Measurements from ENCODE around the gene SLU7. TPM values are rescaled to one million over a fixed set of nuclear protein-coding genes. Genes with fewer than 3 reads are reported as not detected.

Gene SLU7
- total RNA-seq, 4 donors from 2014 or later, result 65.6 to 125 (median 87.5) TPM

DNA sequence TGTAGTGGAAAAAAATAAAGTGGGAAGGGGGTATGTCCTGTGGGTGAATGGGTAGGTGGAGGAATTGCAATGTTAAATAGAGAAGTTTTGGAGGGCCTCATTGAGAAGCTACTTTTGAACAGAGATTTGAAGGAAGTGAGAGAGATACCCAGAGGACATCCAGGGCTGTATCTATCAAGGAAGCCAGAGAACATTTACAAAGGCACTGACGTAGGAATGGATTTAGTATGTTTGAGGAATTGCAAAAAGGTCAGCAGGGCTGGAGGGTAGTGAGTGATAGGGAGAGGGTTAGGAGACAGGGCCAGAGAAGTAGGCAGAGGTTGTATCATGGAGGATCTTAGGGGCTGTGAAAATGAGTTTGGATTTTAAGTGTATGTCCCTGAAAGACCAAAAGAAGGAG is 16.7 kb upstream of the SLU7 start:
- 91 to 95% methylated on average over 1 of the region's 1 CpG for WGBS, 2 donors
- DNase-seq (ENCODE audit: low spot score in 2 of 2), result no peak
- intact Hi-C loops (cut with DNase I; ENCODE audit: low total_unique reads), result no loop called here
- TF ChIP-seq, protein P1, sequence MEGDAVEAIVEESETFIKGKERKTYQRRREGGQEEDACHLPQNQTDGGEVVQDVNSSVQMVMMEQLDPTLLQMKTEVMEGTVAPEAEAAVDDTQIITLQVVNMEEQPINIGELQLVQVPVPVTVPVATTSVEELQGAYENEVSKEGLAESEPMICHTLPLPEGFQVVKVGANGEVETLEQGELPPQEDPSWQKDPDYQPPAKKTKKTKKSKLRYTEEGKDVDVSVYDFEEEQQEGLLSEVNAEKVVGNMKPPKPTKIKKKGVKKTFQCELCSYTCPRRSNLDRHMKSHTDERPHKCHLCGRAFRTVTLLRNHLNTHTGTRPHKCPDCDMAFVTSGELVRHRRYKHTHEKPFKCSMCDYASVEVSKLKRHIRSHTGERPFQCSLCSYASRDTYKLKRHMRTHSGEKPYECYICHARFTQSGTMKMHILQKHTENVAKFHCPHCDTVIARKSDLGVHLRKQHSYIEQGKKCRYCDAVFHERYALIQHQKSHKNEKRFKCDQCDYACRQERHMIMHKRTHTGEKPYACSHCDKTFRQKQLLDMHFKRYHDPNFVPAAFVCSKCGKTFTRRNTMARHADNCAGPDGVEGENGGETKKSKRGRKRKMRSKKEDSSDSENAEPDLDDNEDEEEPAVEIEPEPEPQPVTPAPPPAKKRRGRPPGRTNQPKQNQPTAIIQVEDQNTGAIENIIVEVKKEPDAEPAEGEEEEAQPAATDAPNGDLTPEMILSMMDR (IDR thresholded peaks at IDR 0.05), result no peak
- TF ChIP-seq POLR2A (IDR thresholded peaks at IDR 0.05), result no peak
- no peak overlapping the region for H3K4me3 ChIP-seq (ENCODE audit: low read depth, poor library complexity, severe bottlenecking)

DNA sequence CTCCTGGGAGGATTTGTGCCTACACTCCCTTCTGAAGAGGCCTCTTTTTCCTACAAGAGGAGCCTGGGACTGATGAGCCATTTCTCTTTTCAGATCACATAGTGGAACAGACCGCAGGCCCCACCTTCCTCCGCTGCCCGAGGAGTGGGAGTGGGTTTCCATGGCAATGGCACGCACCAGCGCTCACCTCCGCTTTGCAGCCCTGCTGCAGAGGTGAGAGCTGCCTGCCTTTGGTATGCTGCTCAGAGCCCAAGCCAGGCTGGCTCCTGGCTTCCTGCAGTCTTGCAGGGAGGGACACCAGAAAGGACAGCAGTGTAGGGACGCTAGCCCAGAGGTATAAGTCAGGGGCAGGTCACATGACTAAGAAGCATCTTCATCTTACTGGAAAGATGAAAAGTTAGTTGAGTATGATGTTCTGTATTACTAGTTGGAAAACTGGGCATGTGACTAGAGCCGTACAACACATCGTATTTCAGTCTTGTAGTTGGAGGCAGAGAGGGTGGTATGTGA is 15.2 kb upstream of the SLU7 start:
- TF ChIP-seq, protein P1 (IDR thresholded peaks at IDR 0.05), result no peak
- no peak for TF ChIP-seq POLR2A (IDR thresholded peaks at IDR 0.05)
- intact Hi-C loops (cut with DNase I; ENCODE audit: low total_unique reads), result no loop called here
- H3K4me3 ChIP-seq (ENCODE audit: low read depth, poor library complexity, severe bottlenecking), result no peak overlapping the region
- DNase-seq (ENCODE audit: low spot score in 2 of 2), result no peak
- 45 to 48% methylated on average over 9 of the region's 9 CpGs for WGBS, 2 donors

DNA sequence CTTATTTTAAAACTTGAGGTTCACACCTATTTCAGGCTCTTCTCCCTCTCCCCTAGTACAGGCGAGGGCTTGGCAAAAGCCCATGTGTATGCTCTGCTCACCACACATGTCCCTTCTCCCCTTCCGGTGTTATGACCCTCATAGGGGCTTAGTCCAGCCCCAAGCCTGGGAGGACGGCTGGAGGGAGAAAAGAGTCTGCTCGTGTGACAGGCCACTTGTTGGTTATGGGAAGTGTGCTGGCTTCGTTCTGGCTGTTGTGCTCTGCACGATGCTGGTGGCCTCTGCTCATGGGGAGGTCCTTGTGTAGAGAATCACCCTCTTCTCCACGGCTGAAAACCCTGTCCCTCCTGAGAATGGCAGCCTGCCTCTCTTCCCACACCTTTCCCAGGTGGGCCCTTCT is 13.9 kb upstream of the SLU7 start:
- TF ChIP-seq, protein P1 (IDR thresholded peaks at IDR 0.05), result no peak
- no peak for TF ChIP-seq POLR2A (IDR thresholded peaks at IDR 0.05)
- intact Hi-C loops (cut with DNase I; ENCODE audit: low total_unique reads), result no loop called here
- no peak for DNase-seq (ENCODE audit: low spot score in 2 of 2)
- 96 to 97% methylated on average over 7 of the region's 7 CpGs for WGBS, 2 donors
- no peak overlapping the region for H3K4me3 ChIP-seq (ENCODE audit: low read depth, poor library complexity, severe bottlenecking)

DNA sequence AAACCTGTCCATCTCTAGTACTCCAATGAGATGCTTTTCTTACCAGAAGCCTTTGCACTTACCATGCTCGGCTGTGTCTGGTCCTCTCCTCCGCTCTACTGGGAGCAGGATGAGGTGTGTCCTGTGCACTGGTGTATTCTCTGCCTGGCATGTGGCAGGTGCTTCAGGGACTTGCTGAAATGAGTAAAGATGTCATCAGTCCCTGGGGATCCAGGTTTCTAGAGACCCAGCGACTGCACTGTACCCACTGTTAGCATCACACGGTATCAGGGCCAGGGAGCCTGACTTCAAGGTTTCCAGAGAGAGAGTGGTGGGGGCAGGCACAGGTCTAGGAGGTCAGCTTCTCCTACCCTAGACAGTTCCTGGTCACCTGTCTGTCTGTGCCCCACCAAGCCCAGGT is 13.3 kb upstream of the SLU7 start:
- intact Hi-C loops (cut with DNase I; ENCODE audit: low total_unique reads), result no loop called here
- no peak for DNase-seq (ENCODE audit: low spot score in 2 of 2)
- no peak for TF ChIP-seq POLR2A (IDR thresholded peaks at IDR 0.05)
- TF ChIP-seq, protein P1 (IDR thresholded peaks at IDR 0.05), result no peak
- no peak overlapping the region for H3K4me3 ChIP-seq (ENCODE audit: low read depth, poor library complexity, severe bottlenecking)
- WGBS, 2 donors, result 91 to 97% methylated on average over 4 of the region's 4 CpGs

DNA sequence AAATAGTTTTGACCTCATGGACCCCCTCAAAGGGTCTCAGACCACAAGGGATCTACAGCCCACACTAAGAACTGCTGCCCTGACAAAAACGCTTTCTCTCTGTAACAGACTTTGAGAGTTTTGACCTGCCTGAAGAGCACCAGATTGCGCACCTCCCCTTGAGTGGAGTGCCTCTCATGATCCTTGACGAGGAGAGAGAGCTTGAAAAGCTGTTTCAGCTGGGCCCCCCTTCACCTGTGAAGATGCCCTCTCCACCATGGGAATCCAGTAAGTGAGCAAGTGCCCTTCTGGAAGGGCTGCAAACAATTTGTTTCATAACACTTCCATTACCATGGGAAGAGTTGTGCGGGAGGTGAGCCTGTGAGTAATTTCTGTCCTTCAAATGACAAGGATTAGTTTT is 8.7 kb upstream of the SLU7 start:
- no peak for TF ChIP-seq POLR2A (IDR thresholded peaks at IDR 0.05)
- TF ChIP-seq, protein P1 (IDR thresholded peaks at IDR 0.05), result no peak
- WGBS, 2 donors, result 92 to 97% methylated on average over 4 of the region's 4 CpGs
- intact Hi-C loops (cut with DNase I; ENCODE audit: low total_unique reads), result no loop called here
- H3K4me3 ChIP-seq (ENCODE audit: low read depth, poor library complexity, severe bottlenecking), result no peak overlapping the region
- no peak for DNase-seq (ENCODE audit: low spot score in 2 of 2)

DNA sequence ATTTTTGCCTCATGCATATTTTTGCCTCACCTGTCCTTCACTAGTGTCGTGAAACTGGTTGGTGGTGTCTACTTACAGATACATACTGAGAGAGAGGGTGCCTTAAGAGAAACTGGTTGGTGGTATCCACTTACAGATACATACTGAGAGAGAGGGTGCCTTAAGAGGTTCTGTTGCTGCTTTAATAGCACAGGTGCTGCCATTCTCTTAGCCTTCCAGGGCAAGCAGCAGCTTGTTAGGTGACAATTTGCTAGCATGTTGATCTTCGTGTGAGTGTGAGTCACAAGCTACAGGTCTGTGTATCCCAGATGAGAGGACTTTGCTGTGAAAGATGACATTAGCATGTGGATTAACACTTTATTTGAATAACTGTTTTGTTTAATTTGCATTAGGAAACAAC is 4.2 kb upstream of the SLU7 start:
- intact Hi-C loops (cut with DNase I; ENCODE audit: low total_unique reads), result no loop called here
- TF ChIP-seq POLR2A (IDR thresholded peaks at IDR 0.05), result no peak
- TF ChIP-seq, protein P1 (IDR thresholded peaks at IDR 0.05), result no peak
- WGBS, 2 donors, result 27 to 30% methylated on average over 2 of the region's 2 CpGs
- no peak for DNase-seq (ENCODE audit: low spot score in 2 of 2)
- no peak overlapping the region for H3K4me3 ChIP-seq (ENCODE audit: low read depth, poor library complexity, severe bottlenecking)
